CD4-positive, alpha-beta T cell treated with Interleukin-12 subunit alpha and Interleukin-12 subunit beta, for 1 hour (primary cell): ENCODE measurements around the gene SPATA7.

ENCODE experiments used
- DNase-seq: peaks from one replicate; pipeline ENCODE4 v3.0.0-alpha.2; 2020

The SPATA7 gene

GRCh38 chr14:88421286-88421685, 35.8 kb downstream of the SPATA7 start:
- DNase-seq, result no peak

GRCh38 chr14:88422047-88422446, 36.6 kb downstream of the SPATA7 start:
- no peak for DNase-seq

GRCh38 chr14:88422919-88423650, 37.6 kb downstream of the SPATA7 start:
- no peak for DNase-seq

- no peak for DNase-seq
Measured at GRCh38 chr14:88424573-88424972, 39.1 kb downstream of the SPATA7 start.

GRCh38 chr14:88426271-88426670, 40.8 kb downstream of the SPATA7 start:
- DNase-seq, result no peak

- no peak for DNase-seq
Measured at GRCh38 chr14:88430976-88431375, 45.5 kb downstream of the SPATA7 start.

GRCh38 chr14:88437658-88438057, 52.2 kb downstream of the SPATA7 start:
- DNase-seq, result no peak

GRCh38 chr14:88439088-88439487, 53.6 kb downstream of the SPATA7 start:
- DNase-seq, result no peak

- no peak for DNase-seq
Measured at GRCh38 chr14:88452231-88452630, 66.8 kb downstream of the SPATA7 start.

- no peak for DNase-seq
Measured at GRCh38 chr14:88454886-88455285, 69.4 kb downstream of the SPATA7 start.

GRCh38 chr14:88463318-88463717, 77.9 kb downstream of the SPATA7 start:
- DNase-seq, result peak; percentile 2

- DNase-seq, result no peak
Measured at GRCh38 chr14:88468406-88468805, 82.9 kb downstream of the SPATA7 start.

- DNase-seq, result no peak
Measured at GRCh38 chr14:88470542-88471440, 85.3 kb downstream of the SPATA7 start.

- no peak for DNase-seq
Measured at GRCh38 chr14:88473791-88474190, 88.3 kb downstream of the SPATA7 start.

- DNase-seq, result no peak
Measured at GRCh38 chr14:88476214-88476774, 90.8 kb downstream of the SPATA7 start.

- no peak for DNase-seq
Measured at GRCh38 chr14:88476825-88477224, 91.4 kb downstream of the SPATA7 start.

GRCh38 chr14:88477513-88478250, 92.2 kb downstream of the SPATA7 start:
- DNase-seq, result no peak

GRCh38 chr14:88478931-88479330, 93.5 kb downstream of the SPATA7 start:
- DNase-seq, result no peak

GRCh38 chr14:88479574-88479987, 94.1 kb downstream of the SPATA7 start:
- DNase-seq, result no peak

GRCh38 chr14:88481059-88481458, 95.6 kb downstream of the SPATA7 start:
- DNase-seq, result no peak

- no peak for DNase-seq
Measured at GRCh38 chr14:88481794-88482193, 96.3 kb downstream of the SPATA7 start.

- DNase-seq, result no peak
Measured at GRCh38 chr14:88482524-88482923, 97.1 kb downstream of the SPATA7 start.
